Activated B cell treated with CpG ODN at 0.5 μM for 24 hours (primary cell): ENCODE measurements around the gene GPM6B. TPM values are rescaled to one million over a fixed set of nuclear protein-coding genes. Genes with fewer than 3 reads are reported as not detected.

Source experiments
- ATAC-seq: fragments of 200-7000 bp; cut with Tn5 transposase; one replicate; pipeline ENCODE4 v1.10.0; 2021; ENCODE audit warnings: low read depth, mild to moderate bottlenecking, moderate library complexity
- CTCF ChIA-PET: fragments of 350-600 bp; sonication (Branson Sonifier 250); formaldehyde crosslinking; loops from one replicate; lab custom pipeline; 2021; ENCODE audit warnings: antibody characterized with exemption; lab: Charles Lee
- POLR2A ChIA-PET: fragments of 350-600 bp; sonication (Branson Sonifier 250); formaldehyde crosslinking; loops from one replicate; lab custom pipeline; 2021; ENCODE audit warnings: antibody characterized with exemption; lab: Charles Lee
- DNase-seq: peaks from one replicate; pipeline ENCODE4 v3.0.0; 2022
- H3K27ac Mint-ChIP-seq: one replicate; pipeline ENCODE4 v1.8.0; 2020; ENCODE audit warnings: mixed read lengths
- H3K27me3 Mint-ChIP-seq: one replicate; pipeline ENCODE4 v1.8.0; 2021; ENCODE audit warnings: mixed read lengths
- H3K36me3 Mint-ChIP-seq: one replicate; pipeline ENCODE4 v1.8.0; 2021; ENCODE audit warnings: low read depth, mixed read lengths
- H3K4me1 Mint-ChIP-seq: one replicate; pipeline ENCODE4 v1.8.0; 2021; ENCODE audit warnings: mixed read lengths
- H3K4me3 Mint-ChIP-seq: one replicate; pipeline ENCODE4 v1.8.0; 2020; ENCODE audit warnings: mild to moderate bottlenecking, mixed read lengths
- H3K9me3 Mint-ChIP-seq: one replicate; pipeline ENCODE4 v1.8.0; 2020; ENCODE audit warnings: mixed read lengths
- intact Hi-C: fragments of 100-400 bp; cut with micrococcal nuclease; formaldehyde crosslinking; loops from one replicate; pipeline ENCODE4 v1.15.1; 2024
- total RNA-seq: library from RNA; stranded (reverse); gene quantifications from 2 replicates; pipeline ENCODE4 v1.2.3, GENCODE V29; 2022
- TF ChIP-seq, protein P1 (sequence below): fragments of 200-600 bp; IDR thresholded peaks from one replicate; pipeline ENCODE4 v1.8.0; 2022; ENCODE audit warnings: antibody characterized with exemption, mild to moderate bottlenecking

Gene GPM6B
- total RNA-seq, 1 donor from 2014 or later, result not detected

DNA sequence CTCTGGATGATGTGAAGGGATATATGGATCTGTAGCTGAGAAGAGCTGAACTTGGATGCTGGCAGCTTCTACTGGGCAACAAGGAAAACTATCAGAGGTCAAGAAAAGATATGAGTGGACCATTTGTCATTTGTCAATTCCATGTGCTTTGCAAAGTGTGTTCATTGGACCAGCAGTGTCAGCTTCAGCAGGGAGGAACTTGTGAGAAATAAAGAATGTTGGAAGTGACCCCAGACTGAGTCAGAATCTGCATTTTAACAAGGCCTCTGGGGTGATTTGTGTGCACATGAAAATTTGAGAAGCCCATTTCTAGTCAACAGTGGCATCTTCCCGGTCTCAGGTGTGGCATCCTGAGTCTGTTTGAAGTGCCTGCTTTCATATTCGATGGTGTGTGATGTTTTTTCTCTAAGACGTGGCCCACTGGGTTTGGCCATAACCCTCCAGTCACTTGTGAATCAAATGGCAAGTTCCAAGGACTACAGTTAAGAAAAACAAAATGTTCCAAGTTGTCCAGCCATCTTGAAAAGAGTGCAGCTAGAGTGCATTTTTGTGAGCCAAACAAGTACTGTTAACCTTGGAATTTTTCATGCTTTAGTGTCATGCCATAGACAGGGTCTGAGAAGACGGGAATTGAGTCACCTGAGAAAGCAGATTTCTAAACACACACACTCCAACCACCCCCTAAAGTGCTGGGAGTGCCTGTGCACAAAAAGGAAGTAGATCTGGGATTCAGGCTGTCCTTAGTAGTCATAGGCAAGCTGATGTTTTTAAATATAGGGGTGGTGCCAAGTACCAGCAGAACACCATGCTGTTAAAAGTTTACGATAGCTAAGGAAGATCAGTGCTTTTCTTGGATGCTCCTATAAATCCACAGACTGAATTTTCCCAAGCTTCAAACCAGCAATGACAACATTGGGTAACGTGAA, 26.4 kb downstream of the GPM6B start:
- Mint-ChIP-seq H3K36me3 (no peaks in the 10 kb centered on the region), H3K27ac (no peak overlapping the region), H3K4me3 (no peak overlapping the region), H3K27me3 (no peaks in the 10 kb centered on the region), H3K4me1 (no peaks in the 10 kb centered on the region), H3K9me3 (no peaks in the 10 kb centered on the region)
- ChIA-PET POLR2A (no interaction called here), CTCF (no interaction called here)
- intact Hi-C loops, result no loop called here
- ATAC-seq (no peak), DNase-seq (no peak)
- TF ChIP-seq, protein P1, sequence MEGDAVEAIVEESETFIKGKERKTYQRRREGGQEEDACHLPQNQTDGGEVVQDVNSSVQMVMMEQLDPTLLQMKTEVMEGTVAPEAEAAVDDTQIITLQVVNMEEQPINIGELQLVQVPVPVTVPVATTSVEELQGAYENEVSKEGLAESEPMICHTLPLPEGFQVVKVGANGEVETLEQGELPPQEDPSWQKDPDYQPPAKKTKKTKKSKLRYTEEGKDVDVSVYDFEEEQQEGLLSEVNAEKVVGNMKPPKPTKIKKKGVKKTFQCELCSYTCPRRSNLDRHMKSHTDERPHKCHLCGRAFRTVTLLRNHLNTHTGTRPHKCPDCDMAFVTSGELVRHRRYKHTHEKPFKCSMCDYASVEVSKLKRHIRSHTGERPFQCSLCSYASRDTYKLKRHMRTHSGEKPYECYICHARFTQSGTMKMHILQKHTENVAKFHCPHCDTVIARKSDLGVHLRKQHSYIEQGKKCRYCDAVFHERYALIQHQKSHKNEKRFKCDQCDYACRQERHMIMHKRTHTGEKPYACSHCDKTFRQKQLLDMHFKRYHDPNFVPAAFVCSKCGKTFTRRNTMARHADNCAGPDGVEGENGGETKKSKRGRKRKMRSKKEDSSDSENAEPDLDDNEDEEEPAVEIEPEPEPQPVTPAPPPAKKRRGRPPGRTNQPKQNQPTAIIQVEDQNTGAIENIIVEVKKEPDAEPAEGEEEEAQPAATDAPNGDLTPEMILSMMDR, result no peak

DNA sequence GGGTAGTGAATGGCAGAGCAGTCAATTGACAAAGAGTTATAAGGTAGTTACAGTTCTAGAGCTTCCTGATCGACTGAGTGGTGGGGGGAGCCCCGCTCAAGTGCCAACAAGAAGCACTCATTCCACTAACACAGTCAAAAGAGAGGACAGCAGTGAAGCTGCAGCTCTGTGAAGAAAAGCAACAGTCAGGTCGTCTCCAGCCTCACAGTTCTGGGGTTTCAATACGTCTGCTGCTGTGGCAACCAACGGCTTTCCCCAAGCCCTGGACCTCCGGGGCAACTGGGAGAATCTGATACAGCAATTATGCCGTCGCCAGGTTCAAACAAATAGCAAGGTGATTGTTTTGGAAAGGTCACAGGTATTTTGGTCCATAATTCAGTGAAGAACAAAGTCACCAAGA, 30.8 kb downstream of the GPM6B start:
- DNase-seq (no peak), ATAC-seq (no peak)
- H3K4me1 Mint-ChIP-seq, result no peaks in the 10 kb centered on the region
- no peaks in the 10 kb centered on the region for H3K9me3 Mint-ChIP-seq
- POLR2A ChIA-PET, result no interaction called here
- intact Hi-C loops, result no loop called here
- no peaks in the 10 kb centered on the region for H3K27me3 Mint-ChIP-seq
- no peak overlapping the region for H3K4me3 Mint-ChIP-seq
- H3K36me3 Mint-ChIP-seq, result no peaks in the 10 kb centered on the region
- H3K27ac Mint-ChIP-seq, result no peak overlapping the region
- TF ChIP-seq, protein P1, result no peak
- CTCF ChIA-PET, result no interaction called here

DNA sequence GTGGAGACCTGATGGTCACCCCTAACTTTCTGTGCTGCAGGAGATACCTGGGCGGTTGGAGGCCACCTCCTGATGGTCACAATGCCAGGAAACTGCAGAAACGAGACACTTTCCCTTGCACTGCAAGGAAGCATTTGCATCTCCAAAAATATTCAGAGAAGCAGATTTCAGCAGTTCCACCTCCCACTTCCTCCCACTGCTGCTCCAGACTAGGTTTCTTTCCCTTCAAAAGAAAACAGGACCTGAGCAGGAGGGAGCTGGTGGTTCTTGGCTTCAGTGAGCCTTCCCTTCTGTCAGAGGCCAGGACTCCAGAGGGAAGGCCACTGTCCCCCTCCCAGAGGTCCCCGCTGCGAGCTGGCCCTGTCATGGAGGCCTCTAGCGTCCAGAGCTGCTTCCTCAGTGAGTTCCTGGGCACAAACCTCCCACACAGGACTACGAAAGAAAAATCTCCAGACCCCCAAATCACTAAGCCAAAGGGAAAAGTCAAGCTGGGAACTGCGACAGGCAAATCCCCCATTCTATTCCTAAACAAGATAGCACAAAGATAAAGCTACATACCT, 35.9 kb downstream of the GPM6B start:
- no peak for DNase-seq
- TF ChIP-seq, protein P1, result no peak
- ChIA-PET POLR2A (no interaction called here), CTCF (no interaction called here)
- no peaks in the 10 kb centered on the region for H3K9me3 Mint-ChIP-seq
- no peaks in the 10 kb centered on the region for H3K27me3 Mint-ChIP-seq
- no peaks in the 10 kb centered on the region for H3K4me1 Mint-ChIP-seq
- peaks cover 8% of the 10 kb centered on the region for H3K36me3 Mint-ChIP-seq
- ATAC-seq, result no peak
- intact Hi-C loops, result no loop called here
- H3K4me3 Mint-ChIP-seq, result no peak overlapping the region
- H3K27ac Mint-ChIP-seq, result no peak overlapping the region

GRCh38 chrX:13778916-13779315, 38.0 kb downstream of the GPM6B start:
- POLR2A ChIA-PET, result interaction anchor here (0.6 kb wide), 1 partner anchor 12 kb away, joined by 7 read pairs; no protein-coding TSS in a partner anchor
- ATAC-seq, result no peak
- DNase-seq, result no peak
- CTCF ChIA-PET, result no interaction called here
- Mint-ChIP-seq H3K36me3 (peaks cover 23% of the 10 kb centered on the region), H3K4me3 (no peak overlapping the region), H3K27ac (no peak overlapping the region), H3K9me3 (no peaks in the 10 kb centered on the region), H3K27me3 (no peaks in the 10 kb centered on the region), H3K4me1 (no peaks in the 10 kb centered on the region)
- intact Hi-C loops, result no loop called here
- TF ChIP-seq, protein P1, result no peak

DNA sequence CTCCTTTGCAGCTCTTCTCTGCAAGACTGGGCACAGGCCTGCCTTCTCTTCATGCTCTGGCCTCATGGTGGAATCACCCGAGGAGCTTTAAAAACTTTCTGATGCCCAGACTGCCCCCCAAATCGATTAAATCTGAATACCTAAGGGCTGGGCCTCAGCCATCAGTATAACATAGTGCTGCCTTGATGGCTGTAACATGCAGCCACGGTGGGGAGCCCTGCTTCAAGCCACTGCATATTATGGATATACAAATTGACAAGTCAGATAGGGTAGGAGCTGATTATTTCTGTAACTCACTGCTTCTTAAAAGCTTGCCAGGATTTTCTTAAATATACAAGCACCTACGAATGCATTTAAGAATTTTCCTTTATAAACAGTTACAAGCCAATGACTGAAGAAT, 40.5 kb downstream of the GPM6B start:
- intact Hi-C loops, result no loop called here
- H3K4me3 Mint-ChIP-seq, result no peak overlapping the region
- DNase-seq, result no peak
- H3K4me1 Mint-ChIP-seq, result no peaks in the 10 kb centered on the region
- CTCF ChIA-PET, result no interaction called here
- H3K27me3 Mint-ChIP-seq, result no peaks in the 10 kb centered on the region
- no peak overlapping the region for H3K27ac Mint-ChIP-seq
- no peak for ATAC-seq
- POLR2A ChIA-PET, result no interaction called here
- H3K9me3 Mint-ChIP-seq, result no peaks in the 10 kb centered on the region
- H3K36me3 Mint-ChIP-seq, result peaks cover 39% of the 10 kb centered on the region
- TF ChIP-seq, protein P1, result no peak
